ENCODE data around the gene PIGU.

- TF ChIP-seq EZH2phosphoT487 (IDR thresholded peaks at IDR 0.05; ENCODE audit: borderline replicate concordance, low read depth) (no peak), EP300 (IDR thresholded peaks at IDR 0.05; ENCODE audit: borderline replicate concordance in 1 of 2, low read depth in 1 of 2, low read length in 1 of 2) (no peak), CTCF (IDR thresholded peaks at IDR 0.05) (no peak), NFIC (IDR thresholded peaks at IDR 0.05; ENCODE audit: borderline replicate concordance) (no peak), ZBTB33 (IDR thresholded peaks at IDR 0.05; ENCODE audit: borderline replicate concordance, low read depth) (no peak), REST (IDR thresholded peaks at IDR 0.05; ENCODE audit: low read depth, low read length) (no peak), TEAD4 (IDR thresholded peaks at IDR 0.05; ENCODE audit: borderline replicate concordance, insufficient read depth) (no peak), POLR2AphosphoS5 (IDR thresholded peaks at IDR 0.05; ENCODE audit: low read depth, low read length) (no peak), USF2 (IDR thresholded peaks at IDR 0.05; ENCODE audit: borderline replicate concordance, low read depth, low read length) (no peak), SIN3A (IDR thresholded peaks at IDR 0.05; ENCODE audit: borderline replicate concordance, low read depth, low read length) (no peak), TAF1 (IDR thresholded peaks at IDR 0.05; ENCODE audit: borderline replicate concordance, low read depth, low read length) (no peak)
Measured at GRCh38 chr20:34634392-34634791, 42.5 kb downstream of the PIGU start.
